Measurements from ENCODE around the gene KIAA0232.

- TF ChIP-seq CTCF (conservative IDR thresholded peaks at IDR 0.05 in 1 of 2, IDR thresholded peaks at IDR 0.05 in 1 of 2; ENCODE audit: extremely low read depth in 1 of 2, insufficient read depth in 1 of 2, low read depth in 1 of 2, low read length in 2 of 2), result no peak
- TF ChIP-seq EZH2 (IDR thresholded peaks at IDR 0.05; ENCODE audit: borderline replicate concordance, low read length), result no peak
Observed at GRCh38 chr4:6781113-6781512, 1.4 kb upstream of the KIAA0232 start.

All from mammary epithelial cell (primary cell).